AG10803 (cell line): ENCODE measurements around the gene SCN2A.

Experiments used
- DNase-seq: peaks from one replicate; pipeline ENCODE4 v3.0.0; 2010; ENCODE audit warnings: low read depth
- H3K4me3 ChIP-seq: 2 replicates; pipeline ENCODE4 v1.5.1; 2011; ENCODE audit warnings: mild to moderate bottlenecking, low read length, control low read depth
- CTCF ChIP-seq: conservative IDR thresholded peaks from 2 replicates; pipeline ENCODE4 v1.5.1; 2011; ENCODE audit warnings: mild to moderate bottlenecking, low read length, control low read depth, inconsistent platforms

SCN2A gene

GRCh38 chr2:165414187-165414586, 175.0 kb downstream of the SCN2A start:
- H3K4me3 ChIP-seq = no peak overlapping the region
- no peak for DNase-seq
- TF ChIP-seq CTCF = no peak

DNA sequence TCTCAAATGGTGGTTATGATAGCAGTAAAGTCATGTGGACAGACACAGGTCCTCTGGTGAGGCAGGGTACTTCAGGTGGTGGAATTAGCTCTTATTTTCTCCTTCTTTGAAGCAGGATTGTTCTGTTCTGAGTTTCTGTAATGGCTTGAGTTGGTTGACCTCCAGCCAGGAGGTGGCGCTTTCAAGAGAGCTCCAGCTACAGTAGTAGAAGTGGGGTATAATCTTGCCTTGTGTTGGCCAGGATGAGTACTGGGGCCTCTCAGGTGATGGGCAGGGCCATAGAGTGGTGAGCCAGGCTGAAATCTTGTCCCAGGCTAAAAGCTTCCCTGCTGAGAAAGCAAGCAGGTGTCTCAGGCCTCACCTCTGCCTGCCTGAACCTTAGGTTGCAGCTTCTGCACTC, 177.8 kb downstream of the SCN2A start:
- no peak for TF ChIP-seq CTCF
- no peak overlapping the region for H3K4me3 ChIP-seq
- no peak for DNase-seq

GRCh38 chr2:165420231-165420630, 181.0 kb downstream of the SCN2A start:
- no peak for DNase-seq
- TF ChIP-seq CTCF = no peak
- H3K4me3 ChIP-seq = no peak overlapping the region

- DNase-seq = no peak
- H3K4me3 ChIP-seq = no peak overlapping the region
- no peak for TF ChIP-seq CTCF
These were observed 183.9 kb downstream of the SCN2A start for GRCh38 chr2:165423081-165423480.

- TF ChIP-seq CTCF = no peak
- H3K4me3 ChIP-seq = no peak overlapping the region
- no peak for DNase-seq
These were observed 186.3 kb downstream of the SCN2A start for GRCh38 chr2:165425556-165425955.

DNA sequence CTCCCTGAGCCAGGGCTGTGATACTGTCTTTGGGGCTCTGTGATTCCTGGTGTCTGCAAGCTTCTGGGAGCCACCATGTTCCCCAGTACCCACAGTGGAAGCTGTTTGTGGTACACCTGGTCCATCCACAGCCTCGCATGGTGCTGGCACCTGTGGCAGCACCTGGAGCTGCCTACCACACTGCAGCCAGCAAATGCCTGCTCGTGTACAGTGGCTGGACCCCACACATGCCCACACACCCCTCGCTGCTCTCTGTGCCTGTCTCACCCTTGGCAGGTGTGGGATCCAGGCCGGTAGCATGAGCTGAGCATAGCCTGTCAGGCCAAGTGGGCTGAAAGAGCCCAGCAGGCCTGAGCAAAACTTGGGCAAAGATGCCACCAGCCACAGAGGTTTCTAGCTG, 188.5 kb downstream of the SCN2A start:
- no peak for DNase-seq
- H3K4me3 ChIP-seq = no peak overlapping the region
- TF ChIP-seq CTCF = no peak

DNA sequence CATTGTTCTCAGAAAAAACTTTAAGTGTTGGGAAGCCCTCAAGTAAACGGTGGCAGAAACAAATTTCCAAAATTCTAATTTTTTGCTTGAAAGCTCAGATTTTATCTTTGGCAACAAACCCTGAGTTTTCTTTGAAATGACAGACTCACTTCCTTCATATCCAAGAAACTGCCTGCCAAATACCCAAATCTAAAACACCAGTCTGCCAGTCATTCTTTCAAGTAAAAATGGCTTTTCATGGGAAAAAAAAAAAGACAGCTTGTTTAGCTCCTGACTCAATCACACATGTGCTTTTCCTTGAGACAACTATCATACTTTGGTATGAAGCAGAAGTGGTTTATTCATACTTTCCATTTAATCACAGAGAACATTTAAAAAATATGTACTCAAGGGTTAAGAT, 189.7 kb downstream of the SCN2A start:
- DNase-seq = no peak
- no peak overlapping the region for H3K4me3 ChIP-seq
- no peak for TF ChIP-seq CTCF
